ENCODE data around the gene LRRC42. TPM values are rescaled to one million over a fixed set of nuclear protein-coding genes. Genes with fewer than 3 reads are reported as not detected.

LRRC42 gene
- polyA plus RNA-seq = 10 to 100 TPM in 1 of 2 donors, 1 to 10 TPM in 1; 4.9 to 20.0 TPM

- Histone ChIP-seq H3K27me3 (ENCODE audit: control insufficient read depth in 1 of 2, insufficient read depth in 2 of 2, low read length in 2 of 2) (no peaks in the 10 kb centered on the region), H3K9me3 (ENCODE audit: control insufficient read depth in 2 of 2, insufficient read depth in 1 of 2, low read depth in 1 of 2, low read length in 1 of 2) (no peaks in the 10 kb centered on the region), H3K4me3 (ENCODE audit: low read depth in 1 of 2, low read length in 2 of 2) (peak within 1 kb of the TSS; percentile 80 to 86), H3K27ac (ENCODE audit: low read depth in 2 of 2, low read length in 1 of 2) (peak within 1 kb of the TSS; percentile 96), H3K4me1 (ENCODE audit: control insufficient read depth in 2 of 2, insufficient read depth in 2 of 2, low read length in 1 of 2) (peaks cover 0 to 6% of the 10 kb centered on the region in 2 donors), H3K36me3 (ENCODE audit: control insufficient read depth in 2 of 2, insufficient read depth in 2 of 2, low read length in 1 of 2) (peaks cover 0 to 3% of the 10 kb centered on the region in 2 donors)
- WGBS, 2 donors = 1% methylated on average over 55 to 58 of the region's 58 CpGs
Observed at GRCh38 chr1:53946252-53947171, at the start of gene LRRC42. LRRC42 (plus strand) TSS chr1:53946350; CDS start chr1:53952000, 5,650 bp downstream.

GRCh38 chr1:53896635-53897229, 49.4 kb upstream of the LRRC42 start:
- Histone ChIP-seq H3K4me1 (ENCODE audit: control insufficient read depth in 2 of 2, insufficient read depth in 2 of 2, low read length in 1 of 2) (peaks cover 0 to 4% of the 10 kb centered on the region in 2 donors), H3K27me3 (ENCODE audit: control insufficient read depth in 1 of 2, insufficient read depth in 2 of 2, low read length in 2 of 2) (no peaks in the 10 kb centered on the region), H3K27ac (ENCODE audit: low read depth in 2 of 2, low read length in 1 of 2) (peak overlapping the region in 1 of 2 donors; percentile 32), H3K9me3 (ENCODE audit: control insufficient read depth in 2 of 2, insufficient read depth in 1 of 2, low read depth in 1 of 2, low read length in 1 of 2) (no peaks in the 10 kb centered on the region), H3K36me3 (ENCODE audit: control insufficient read depth in 2 of 2, insufficient read depth in 2 of 2, low read length in 1 of 2) (no peaks in the 10 kb centered on the region), H3K4me3 (ENCODE audit: low read depth in 1 of 2, low read length in 2 of 2) (no peak overlapping the region)
- WGBS, 2 donors = 43 to 69% methylated on average over 2 of the region's 2 CpGs

- no peak overlapping the region for H3K4me3 ChIP-seq (ENCODE audit: low read depth in 1 of 2, low read length in 2 of 2)
- no peaks in the 10 kb centered on the region for H3K27me3 ChIP-seq (ENCODE audit: control insufficient read depth in 1 of 2, insufficient read depth in 2 of 2, low read length in 2 of 2)
- no peak overlapping the region for H3K27ac ChIP-seq (ENCODE audit: low read depth in 2 of 2, low read length in 1 of 2)
- no peaks in the 10 kb centered on the region for H3K36me3 ChIP-seq (ENCODE audit: control insufficient read depth in 2 of 2, insufficient read depth in 2 of 2, low read length in 1 of 2)
- 8 to 9% methylated on average over 2 of the region's 2 CpGs for WGBS, 2 donors
- H3K4me1 ChIP-seq (ENCODE audit: control insufficient read depth in 2 of 2, insufficient read depth in 2 of 2, low read length in 1 of 2) = peaks cover 0 to 4% of the 10 kb centered on the region in 2 donors
- H3K9me3 ChIP-seq (ENCODE audit: control insufficient read depth in 2 of 2, insufficient read depth in 1 of 2, low read depth in 1 of 2, low read length in 1 of 2) = no peaks in the 10 kb centered on the region
Observed at GRCh38 chr1:53899206-53899628, 46.9 kb upstream of the LRRC42 start.

- H3K27me3 ChIP-seq (ENCODE audit: control insufficient read depth in 1 of 2, insufficient read depth in 2 of 2, low read length in 2 of 2) = no peaks in the 10 kb centered on the region
- no peak overlapping the region for H3K4me3 ChIP-seq (ENCODE audit: low read depth in 1 of 2, low read length in 2 of 2)
- H3K36me3 ChIP-seq (ENCODE audit: control insufficient read depth in 2 of 2, insufficient read depth in 2 of 2, low read length in 1 of 2) = no peaks in the 10 kb centered on the region
- peaks cover 0 to 4% of the 10 kb centered on the region in 2 donors for H3K4me1 ChIP-seq (ENCODE audit: control insufficient read depth in 2 of 2, insufficient read depth in 2 of 2, low read length in 1 of 2)
- WGBS, 2 donors = 85 to 93% methylated on average over 3 of the region's 3 CpGs
- H3K9me3 ChIP-seq (ENCODE audit: control insufficient read depth in 2 of 2, insufficient read depth in 1 of 2, low read depth in 1 of 2, low read length in 1 of 2) = no peaks in the 10 kb centered on the region
- H3K27ac ChIP-seq (ENCODE audit: low read depth in 2 of 2, low read length in 1 of 2) = no peak overlapping the region
Observed at GRCh38 chr1:53899708-53900107, 46.4 kb upstream of the LRRC42 start.

DNA sequence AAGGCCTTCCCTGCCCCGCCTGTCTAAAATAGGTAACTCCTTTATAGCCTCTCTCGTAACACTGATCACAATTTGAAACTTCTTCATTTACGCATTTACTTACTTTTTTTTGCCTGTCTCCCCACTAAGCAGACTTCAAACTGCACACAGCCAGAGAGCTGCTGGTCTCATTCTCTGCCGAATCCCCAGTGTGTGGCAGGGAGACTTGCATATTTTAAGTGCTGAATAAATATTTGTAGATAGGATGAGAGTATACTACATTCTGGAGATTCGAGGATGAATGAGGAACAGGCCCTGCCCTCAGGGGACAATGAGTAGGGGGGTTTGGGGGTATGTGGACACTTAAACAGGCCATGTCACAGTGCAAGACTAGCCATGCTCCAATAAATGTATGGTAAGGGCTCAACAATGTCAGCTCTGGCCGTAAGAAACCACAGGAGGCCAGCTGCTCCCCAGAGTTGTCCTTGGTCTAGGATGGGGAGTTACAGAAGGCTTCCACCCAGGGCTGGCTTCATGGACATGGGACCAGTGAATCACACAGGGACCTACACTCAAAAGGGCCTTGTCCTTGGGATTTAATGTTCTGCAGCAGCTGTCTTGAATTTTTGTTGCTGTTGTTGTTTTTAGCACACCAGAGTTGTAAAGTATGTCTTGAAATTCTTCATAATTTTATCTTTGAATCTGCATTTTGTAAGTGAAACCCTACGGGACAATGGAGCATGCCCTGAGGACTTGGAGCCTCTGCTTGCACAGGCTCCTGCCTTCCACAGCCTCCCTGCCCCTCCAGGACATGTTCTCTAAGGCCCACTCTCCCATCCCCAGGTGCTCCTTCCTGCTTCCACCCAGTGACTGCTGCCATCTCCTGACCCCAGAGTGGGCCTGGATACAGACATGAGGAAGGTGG, 43.7 kb upstream of the LRRC42 start:
- no peaks in the 10 kb centered on the region for H3K4me1 ChIP-seq (ENCODE audit: control insufficient read depth in 2 of 2, insufficient read depth in 2 of 2, low read length in 1 of 2)
- no peaks in the 10 kb centered on the region for H3K9me3 ChIP-seq (ENCODE audit: control insufficient read depth in 2 of 2, insufficient read depth in 1 of 2, low read depth in 1 of 2, low read length in 1 of 2)
- no peak overlapping the region for H3K27ac ChIP-seq (ENCODE audit: low read depth in 2 of 2, low read length in 1 of 2)
- WGBS, 2 donors = 69 to 75% methylated on average over 7 of the region's 7 CpGs
- no peaks in the 10 kb centered on the region for H3K27me3 ChIP-seq (ENCODE audit: control insufficient read depth in 1 of 2, insufficient read depth in 2 of 2, low read length in 2 of 2)
- H3K4me3 ChIP-seq (ENCODE audit: low read depth in 1 of 2, low read length in 2 of 2) = no peak overlapping the region
- H3K36me3 ChIP-seq (ENCODE audit: control insufficient read depth in 2 of 2, insufficient read depth in 2 of 2, low read length in 1 of 2) = peaks cover 2 to 3% of the 10 kb centered on the region in 2 donors

GRCh38 chr1:53905509-53905908, 40.6 kb upstream of the LRRC42 start:
- Histone ChIP-seq H3K4me3 (ENCODE audit: low read depth in 1 of 2, low read length in 2 of 2) (no peak overlapping the region), H3K4me1 (ENCODE audit: control insufficient read depth in 2 of 2, insufficient read depth in 2 of 2, low read length in 1 of 2) (no peaks in the 10 kb centered on the region), H3K27ac (ENCODE audit: low read depth in 2 of 2, low read length in 1 of 2) (no peak overlapping the region), H3K9me3 (ENCODE audit: control insufficient read depth in 2 of 2, insufficient read depth in 1 of 2, low read depth in 1 of 2, low read length in 1 of 2) (no peaks in the 10 kb centered on the region), H3K27me3 (ENCODE audit: control insufficient read depth in 1 of 2, insufficient read depth in 2 of 2, low read length in 2 of 2) (no peaks in the 10 kb centered on the region), H3K36me3 (ENCODE audit: control insufficient read depth in 2 of 2, insufficient read depth in 2 of 2, low read length in 1 of 2) (peaks cover 2 to 3% of the 10 kb centered on the region in 2 donors)
- 95 to 96% methylated on average over 8 of the region's 8 CpGs for WGBS, 2 donors

- H3K36me3 ChIP-seq (ENCODE audit: control insufficient read depth in 2 of 2, insufficient read depth in 2 of 2, low read length in 1 of 2) = peaks cover 2 to 3% of the 10 kb centered on the region in 2 donors
- no peaks in the 10 kb centered on the region for H3K4me1 ChIP-seq (ENCODE audit: control insufficient read depth in 2 of 2, insufficient read depth in 2 of 2, low read length in 1 of 2)
- H3K9me3 ChIP-seq (ENCODE audit: control insufficient read depth in 2 of 2, insufficient read depth in 1 of 2, low read depth in 1 of 2, low read length in 1 of 2) = no peaks in the 10 kb centered on the region
- WGBS, 2 donors = 90 to 92% methylated on average over 4 of the region's 4 CpGs
- H3K27me3 ChIP-seq (ENCODE audit: control insufficient read depth in 1 of 2, insufficient read depth in 2 of 2, low read length in 2 of 2) = no peaks in the 10 kb centered on the region
- H3K27ac ChIP-seq (ENCODE audit: low read depth in 2 of 2, low read length in 1 of 2) = no peak overlapping the region
- H3K4me3 ChIP-seq (ENCODE audit: low read depth in 1 of 2, low read length in 2 of 2) = no peak overlapping the region
Observed at GRCh38 chr1:53906121-53906520, 40.0 kb upstream of the LRRC42 start.

DNA sequence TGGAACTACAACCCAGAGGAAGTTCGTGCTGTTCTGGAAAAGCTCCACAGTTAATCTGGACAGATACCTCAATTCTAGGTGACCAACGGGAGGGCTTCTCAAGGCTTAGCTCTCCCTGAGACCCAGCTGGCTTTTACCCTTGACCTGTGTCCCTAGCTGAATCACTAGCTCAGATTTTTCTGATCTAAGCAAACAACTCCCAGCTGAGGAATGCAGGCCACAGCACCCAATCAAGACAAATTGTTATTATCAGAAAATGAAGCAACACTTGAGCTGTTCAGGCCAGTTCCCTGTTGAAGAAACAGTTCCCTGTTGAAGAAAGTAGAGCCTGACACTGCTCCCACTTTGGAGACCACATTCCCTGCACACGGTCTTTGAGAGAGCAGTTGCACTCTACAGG, 36.2 kb upstream of the LRRC42 start:
- 76 to 87% methylated on average over 3 of the region's 3 CpGs for WGBS, 2 donors
- H3K4me3 ChIP-seq (ENCODE audit: low read depth in 1 of 2, low read length in 2 of 2) = no peak overlapping the region
- H3K4me1 ChIP-seq (ENCODE audit: control insufficient read depth in 2 of 2, insufficient read depth in 2 of 2, low read length in 1 of 2) = no peaks in the 10 kb centered on the region
- H3K27me3 ChIP-seq (ENCODE audit: control insufficient read depth in 1 of 2, insufficient read depth in 2 of 2, low read length in 2 of 2) = no peaks in the 10 kb centered on the region
- H3K36me3 ChIP-seq (ENCODE audit: control insufficient read depth in 2 of 2, insufficient read depth in 2 of 2, low read length in 1 of 2) = peaks cover 2 to 3% of the 10 kb centered on the region in 2 donors
- H3K9me3 ChIP-seq (ENCODE audit: control insufficient read depth in 2 of 2, insufficient read depth in 1 of 2, low read depth in 1 of 2, low read length in 1 of 2) = no peaks in the 10 kb centered on the region
- H3K27ac ChIP-seq (ENCODE audit: low read depth in 2 of 2, low read length in 1 of 2) = no peak overlapping the region

- no peak overlapping the region for H3K27ac ChIP-seq (ENCODE audit: low read depth in 2 of 2, low read length in 1 of 2)
- no peak overlapping the region for H3K4me3 ChIP-seq (ENCODE audit: low read depth in 1 of 2, low read length in 2 of 2)
- H3K9me3 ChIP-seq (ENCODE audit: control insufficient read depth in 2 of 2, insufficient read depth in 1 of 2, low read depth in 1 of 2, low read length in 1 of 2) = no peaks in the 10 kb centered on the region
- H3K36me3 ChIP-seq (ENCODE audit: control insufficient read depth in 2 of 2, insufficient read depth in 2 of 2, low read length in 1 of 2) = peaks cover 0 to 4% of the 10 kb centered on the region in 2 donors
- H3K27me3 ChIP-seq (ENCODE audit: control insufficient read depth in 1 of 2, insufficient read depth in 2 of 2, low read length in 2 of 2) = no peaks in the 10 kb centered on the region
- H3K4me1 ChIP-seq (ENCODE audit: control insufficient read depth in 2 of 2, insufficient read depth in 2 of 2, low read length in 1 of 2) = no peaks in the 10 kb centered on the region
- 90 to 98% methylated on average over 4 of the region's 4 CpGs for WGBS, 2 donors
Observed at GRCh38 chr1:53911442-53911841, 34.7 kb upstream of the LRRC42 start.
